ENCODE results near the gene MAP3K7. TPM values are rescaled to one million over a fixed set of nuclear protein-coding genes. Genes with fewer than 3 reads are reported as not detected.
A peak's percentile ranks its signal among the peaks of the same experiment; 100 is the strongest.

MAP3K7 gene
- total RNA-seq, 2 experiments from 2014 or later, result 23.2 to 23.6 TPM

DNA sequence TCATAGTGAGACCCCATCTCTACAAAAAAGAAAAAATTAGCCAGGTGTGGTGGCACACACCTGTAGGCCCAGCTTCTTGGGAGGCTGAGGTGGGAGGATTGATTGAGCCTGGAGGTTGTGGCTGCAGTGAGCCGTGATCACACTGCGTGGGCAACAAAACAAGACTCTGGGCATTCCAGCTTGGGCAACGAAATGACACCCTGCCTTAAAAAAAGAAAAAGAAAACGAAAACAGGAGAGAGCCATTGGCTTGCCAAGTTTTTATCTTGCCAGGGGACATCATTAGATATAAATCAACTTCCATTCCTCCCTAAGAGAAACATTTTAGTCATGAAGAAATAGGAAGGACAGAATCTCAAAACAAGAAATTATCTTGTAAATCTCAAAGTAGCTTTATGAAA lies 109.5 kb downstream of the MAP3K7 start:
- Mint-ChIP-seq H3K9me3 (peaks cover 6% of the 10 kb centered on the region), H3K4me3 (no peak overlapping the region), H3K27ac (peak overlapping the region; percentile 81), H3K36me3 (ENCODE audit: low read depth) (peaks cover 2% of the 10 kb centered on the region), H3K4me1 (ENCODE audit: low read depth) (peaks cover 72% of the 10 kb centered on the region), H3K27me3 (ENCODE audit: low read depth) (no peaks in the 10 kb centered on the region)
- intact Hi-C loops (cut with micrococcal nuclease), result loop anchor here (5.0 kb wide), 1 partner anchor 550 kb away; no protein-coding TSS in a partner anchor
- DNase-seq, result no peak
- CTCF ChIA-PET, result interaction anchor here (0.5 to 11.6 kb wide), 27 partner anchors 11 to 536 kb away, joined by 3 to 176 read pairs (median 4); partner anchors contain the start of gene BACH2

DNA sequence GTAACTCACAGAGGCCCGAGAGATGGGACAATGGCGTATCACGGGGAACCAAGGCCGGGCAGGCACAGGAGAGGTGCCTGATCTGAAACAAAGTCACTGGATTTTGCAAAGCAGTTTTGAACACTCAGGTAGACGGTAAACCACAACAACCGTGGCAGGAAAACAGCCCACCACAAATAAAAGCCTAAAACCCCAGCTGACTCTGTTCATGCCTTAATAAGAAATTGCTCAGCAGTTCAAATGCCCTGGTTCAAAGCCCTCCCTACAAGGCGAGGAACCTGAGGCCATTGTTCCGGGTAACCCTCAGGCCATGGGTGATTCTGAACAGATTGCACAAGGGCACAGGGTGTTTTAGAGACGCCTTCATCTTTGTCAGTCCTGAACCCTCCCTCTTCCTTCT lies 114.2 kb downstream of the MAP3K7 start:
- H3K4me1 Mint-ChIP-seq (ENCODE audit: low read depth), result peaks cover 86% of the 10 kb centered on the region

DNA sequence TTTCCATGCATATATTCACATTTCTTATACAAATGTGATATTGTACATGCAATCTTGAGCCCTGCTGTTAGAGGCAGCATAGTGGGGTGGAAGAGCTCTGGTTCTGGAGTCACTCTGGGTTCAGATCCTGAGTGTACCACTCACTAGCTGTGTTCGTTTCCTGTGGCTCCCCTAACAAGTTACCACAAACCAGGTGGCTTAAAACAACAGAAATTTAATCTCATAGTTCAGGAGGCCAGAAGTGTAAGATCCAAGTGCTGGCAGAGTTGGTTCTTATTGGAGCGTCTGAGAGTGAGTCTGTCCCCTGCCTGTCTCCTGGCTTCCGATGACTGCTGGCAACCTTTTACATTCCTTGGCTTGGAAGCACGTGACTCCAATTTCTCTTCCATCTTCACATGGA lies 115.6 kb downstream of the MAP3K7 start:
- CTCF ChIA-PET, result interaction anchor here (6.0 to 11.6 kb wide), 3 partner anchors 14 to 182 kb away, joined by 40 to 176 read pairs (median 89); no protein-coding TSS in a partner anchor
- Mint-ChIP-seq H3K4me1 (ENCODE audit: low read depth) (peaks cover 85% of the 10 kb centered on the region), H3K27ac (no peak overlapping the region), H3K4me3 (no peak overlapping the region), H3K9me3 (no peaks in the 10 kb centered on the region), H3K27me3 (ENCODE audit: low read depth) (no peaks in the 10 kb centered on the region), H3K36me3 (ENCODE audit: low read depth) (no peaks in the 10 kb centered on the region)
- intact Hi-C loops (cut with micrococcal nuclease), result no loop called here
- no peak for DNase-seq

More for the DNA sequence above, 114.2 kb downstream of the MAP3K7 start:
- peak overlapping the region; percentile 92 for H3K27ac Mint-ChIP-seq
- CTCF ChIA-PET, result interaction anchor here (0.7 to 11.6 kb wide), 7 partner anchors 12 to 543 kb away, joined by 3 to 176 read pairs (median 5); no protein-coding TSS in a partner anchor
- intact Hi-C loops (cut with micrococcal nuclease), result loop anchor here (1.0 kb wide), 9 partner anchors 14 to 393 kb away; no protein-coding TSS in a partner anchor
- H3K9me3 Mint-ChIP-seq, result no peaks in the 10 kb centered on the region
- peak overlapping the region; percentile 20 for H3K4me3 Mint-ChIP-seq
- no peaks in the 10 kb centered on the region for H3K27me3 Mint-ChIP-seq (ENCODE audit: low read depth)
- DNase-seq, result peak; percentile 61
- H3K36me3 Mint-ChIP-seq (ENCODE audit: low read depth), result no peaks in the 10 kb centered on the region

DNA sequence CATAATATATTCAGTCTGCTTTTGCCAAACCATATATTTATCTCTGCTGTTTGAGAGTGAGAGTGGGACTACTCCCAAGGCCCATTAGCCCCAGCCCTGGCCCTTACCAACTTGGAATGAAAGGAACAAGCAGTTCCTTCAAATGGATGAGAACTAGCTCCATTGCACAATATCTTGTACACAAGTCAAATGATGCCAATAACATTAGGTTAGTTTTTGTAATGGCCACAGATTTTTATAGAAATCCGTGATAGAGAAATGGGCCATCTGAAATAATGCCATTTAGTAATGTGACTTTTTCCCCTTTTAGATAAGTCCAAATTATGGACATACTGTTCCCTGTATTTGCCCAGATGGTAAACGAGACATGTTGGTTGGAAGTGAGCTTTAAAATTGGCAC lies 117.0 kb downstream of the MAP3K7 start:
- Mint-ChIP-seq H3K4me1 (ENCODE audit: low read depth) (peaks cover 83% of the 10 kb centered on the region), H3K36me3 (ENCODE audit: low read depth) (no peaks in the 10 kb centered on the region), H3K4me3 (no peak overlapping the region), H3K9me3 (no peaks in the 10 kb centered on the region), H3K27ac (no peak overlapping the region), H3K27me3 (ENCODE audit: low read depth) (no peaks in the 10 kb centered on the region)
- DNase-seq, result no peak
- intact Hi-C loops (cut with micrococcal nuclease), result loop anchor here (10.0 kb wide), 1 partner anchor 1385 kb away; the partner anchor contains the start of gene PNRC1
- CTCF ChIA-PET, result interaction anchor here (1.1 to 11.6 kb wide), 2 partner anchors 72 to 77 kb away, joined by 5 to 89 read pairs; no protein-coding TSS in a partner anchor

DNA sequence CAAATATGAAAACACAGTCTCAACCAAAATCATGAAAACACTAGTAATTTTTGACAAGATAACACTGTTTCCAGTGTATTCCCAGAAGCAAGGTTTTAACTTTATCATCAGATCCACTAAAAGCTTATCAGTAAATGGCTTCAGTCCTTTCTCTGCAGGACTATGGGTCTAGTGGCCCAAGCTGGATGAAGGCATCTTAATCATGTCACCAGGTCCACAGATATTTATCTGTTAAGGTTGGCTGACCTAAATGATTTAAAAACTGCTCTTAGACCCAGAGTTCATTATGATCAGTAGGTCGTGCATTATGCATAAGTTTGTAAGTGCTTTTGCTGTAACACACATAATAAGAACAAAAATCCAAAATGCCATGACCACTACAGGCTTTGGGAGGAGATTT lies 118.0 kb downstream of the MAP3K7 start:
- CTCF ChIA-PET, result no interaction called here
- no peaks in the 10 kb centered on the region for H3K9me3 Mint-ChIP-seq
- DNase-seq, result no peak
- intact Hi-C loops (cut with micrococcal nuclease), result loop anchor here (10.0 kb wide), 1 partner anchor 1384 kb away; the partner anchor contains the start of gene PNRC1
- H3K36me3 Mint-ChIP-seq (ENCODE audit: low read depth), result no peaks in the 10 kb centered on the region
- peaks cover 81% of the 10 kb centered on the region for H3K4me1 Mint-ChIP-seq (ENCODE audit: low read depth)
- H3K27me3 Mint-ChIP-seq (ENCODE audit: low read depth), result no peaks in the 10 kb centered on the region
- H3K4me3 Mint-ChIP-seq, result no peak overlapping the region
- H3K27ac Mint-ChIP-seq, result no peak overlapping the region

DNA sequence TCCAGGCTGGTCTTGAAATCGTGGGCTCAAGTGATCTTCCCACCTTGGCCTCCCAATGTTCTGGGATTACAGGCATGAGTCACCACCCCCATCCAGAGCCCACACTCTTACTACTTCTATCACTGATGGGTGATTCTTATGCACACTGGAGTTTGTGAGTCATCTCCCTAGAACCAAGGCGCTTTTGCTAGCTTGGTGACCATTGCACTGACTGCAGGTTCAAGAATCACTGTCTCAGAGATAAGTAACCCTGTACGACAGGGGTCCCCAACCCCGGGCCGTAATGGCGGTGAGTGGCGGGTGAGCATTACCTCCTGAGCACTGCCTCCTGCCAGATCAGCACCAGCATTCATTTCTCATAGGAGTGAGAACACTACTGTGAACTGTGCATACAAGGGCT lies 118.8 kb downstream of the MAP3K7 start:
- Mint-ChIP-seq H3K4me3 (no peak overlapping the region), H3K9me3 (no peaks in the 10 kb centered on the region), H3K27ac (peak overlapping the region; percentile 44), H3K36me3 (ENCODE audit: low read depth) (no peaks in the 10 kb centered on the region), H3K4me1 (ENCODE audit: low read depth) (peaks cover 81% of the 10 kb centered on the region), H3K27me3 (ENCODE audit: low read depth) (no peaks in the 10 kb centered on the region)
- intact Hi-C loops (cut with micrococcal nuclease), result loop anchor here (10.0 kb wide), 1 partner anchor 1383 kb away; the partner anchor contains the start of gene PNRC1
- CTCF ChIA-PET, result interaction anchor here (1.0 to 2.8 kb wide), 2 partner anchors 11 to 75 kb away, joined by 4 to 10 read pairs; no protein-coding TSS in a partner anchor
- DNase-seq, result peak; percentile 69

DNA sequence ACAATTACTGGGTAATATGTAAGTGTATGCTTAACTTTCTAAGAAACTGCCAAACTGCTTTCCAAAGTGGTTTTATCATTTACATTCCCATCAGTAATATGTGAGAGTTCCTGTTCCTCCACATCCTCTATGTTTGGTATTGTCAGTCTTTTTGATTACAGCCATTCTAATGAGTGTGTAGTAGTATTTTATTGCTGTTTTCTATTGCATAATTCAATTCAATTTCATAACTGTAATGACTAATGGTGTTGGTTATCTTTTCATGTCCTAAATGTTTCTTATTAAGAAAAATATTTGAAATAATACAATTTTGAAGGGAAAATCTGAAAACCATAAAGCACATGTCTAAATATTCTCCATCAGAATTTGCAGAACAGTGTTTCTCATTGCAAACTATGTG lies 119.3 kb downstream of the MAP3K7 start:
- intact Hi-C loops (cut with micrococcal nuclease), result loop anchor here (2.0 to 10.0 kb wide), 5 partner anchors 23 to 1383 kb away; partner anchors contain the start of gene PNRC1
- no peak for DNase-seq
- Mint-ChIP-seq H3K36me3 (ENCODE audit: low read depth) (no peaks in the 10 kb centered on the region), H3K9me3 (no peaks in the 10 kb centered on the region), H3K4me3 (no peak overlapping the region), H3K27me3 (ENCODE audit: low read depth) (no peaks in the 10 kb centered on the region), H3K27ac (peak overlapping the region; percentile 90), H3K4me1 (ENCODE audit: low read depth) (peaks cover 81% of the 10 kb centered on the region)
- CTCF ChIA-PET, result interaction anchor here (1.0 to 2.8 kb wide), 5 partner anchors 9 to 180 kb away, joined by 4 to 13 read pairs (median 10); no protein-coding TSS in a partner anchor

DNA sequence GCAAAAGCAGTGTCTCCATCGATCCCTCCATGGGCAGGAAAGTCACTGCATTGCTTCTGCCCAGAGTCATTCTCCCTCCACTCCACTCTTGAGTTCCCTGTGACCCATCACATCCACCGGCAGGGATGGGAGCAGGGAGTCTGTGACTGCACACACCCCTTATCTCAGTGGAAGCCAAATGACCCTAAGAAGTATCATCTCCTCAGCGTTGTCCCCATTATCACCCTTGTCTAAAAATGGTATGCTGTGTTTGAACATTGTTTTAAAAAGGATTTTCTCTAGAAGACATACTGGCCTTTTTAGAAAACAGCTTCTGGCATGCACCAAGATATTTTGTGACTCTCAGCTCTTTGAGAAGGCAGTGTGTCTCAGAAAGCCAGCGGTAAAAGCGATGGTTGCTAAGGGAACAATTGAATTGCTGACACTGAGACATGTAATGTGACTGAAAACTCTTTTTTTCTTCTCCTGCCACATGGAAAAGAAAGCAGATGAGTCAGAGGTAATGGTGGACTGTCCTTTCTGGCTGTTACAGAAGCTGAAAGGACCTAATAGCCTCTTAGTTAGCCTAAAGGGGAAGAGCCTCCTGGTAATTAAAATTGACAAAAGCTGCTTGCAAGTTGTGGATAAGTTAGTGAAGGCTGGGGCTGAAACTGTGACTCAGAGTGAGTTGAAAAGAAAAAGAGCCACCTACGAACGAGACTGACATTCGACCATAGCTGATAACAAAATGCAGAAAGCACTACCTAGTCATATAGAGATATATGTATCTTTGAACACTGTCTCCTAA lies 120.5 kb downstream of the MAP3K7 start:
- intact Hi-C loops (cut with micrococcal nuclease), result loop anchor here (1.0 to 10.0 kb wide), 11 partner anchors 8 to 1382 kb away; partner anchors contain the start of gene PNRC1
- no peaks in the 10 kb centered on the region for H3K27me3 Mint-ChIP-seq (ENCODE audit: low read depth)
- CTCF ChIA-PET, result interaction anchor here (0.9 to 2.8 kb wide), 9 partner anchors 9 to 178 kb away, joined by 3 to 13 read pairs (median 8); no protein-coding TSS in a partner anchor
- peak overlapping the region; percentile 90 for H3K27ac Mint-ChIP-seq
- H3K4me1 Mint-ChIP-seq (ENCODE audit: low read depth), result peaks cover 82% of the 10 kb centered on the region
- no peaks in the 10 kb centered on the region for H3K9me3 Mint-ChIP-seq
- DNase-seq, result peak; percentile 73
- no peak overlapping the region for H3K4me3 Mint-ChIP-seq
- no peaks in the 10 kb centered on the region for H3K36me3 Mint-ChIP-seq (ENCODE audit: low read depth)

DNA sequence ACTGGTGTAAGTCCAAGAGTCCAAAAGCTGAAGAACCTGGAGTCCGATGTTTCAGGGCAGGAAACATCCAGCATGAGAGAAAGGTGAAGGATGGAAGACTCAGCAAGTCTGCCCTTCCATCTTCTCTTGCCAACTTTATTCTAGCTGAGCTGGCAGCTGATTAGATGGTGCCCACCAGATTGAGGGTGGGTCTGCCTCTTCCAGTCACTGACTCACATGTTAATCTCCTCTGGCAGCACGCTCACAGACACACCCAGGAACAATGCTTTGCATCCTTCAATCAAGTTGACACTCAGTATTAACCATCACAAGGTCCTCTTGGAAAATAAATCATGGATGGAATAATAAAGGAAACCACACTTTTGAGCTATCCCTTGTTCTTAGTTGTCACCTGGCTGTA lies 121.2 kb downstream of the MAP3K7 start:
- Mint-ChIP-seq H3K36me3 (ENCODE audit: low read depth) (no peaks in the 10 kb centered on the region), H3K4me3 (no peak overlapping the region), H3K9me3 (no peaks in the 10 kb centered on the region), H3K27ac (peak overlapping the region; percentile 90), H3K27me3 (ENCODE audit: low read depth) (no peaks in the 10 kb centered on the region), H3K4me1 (ENCODE audit: low read depth) (peaks cover 80% of the 10 kb centered on the region)
- CTCF ChIA-PET, result interaction anchor here (0.9 to 2.8 kb wide), 6 partner anchors 8 to 72 kb away, joined by 3 to 13 read pairs (median 8); no protein-coding TSS in a partner anchor
- intact Hi-C loops (cut with micrococcal nuclease), result loop anchor here (1.0 to 10.0 kb wide), 11 partner anchors 7 to 1381 kb away; partner anchors contain the start of gene PNRC1
- no peak for DNase-seq

DNA sequence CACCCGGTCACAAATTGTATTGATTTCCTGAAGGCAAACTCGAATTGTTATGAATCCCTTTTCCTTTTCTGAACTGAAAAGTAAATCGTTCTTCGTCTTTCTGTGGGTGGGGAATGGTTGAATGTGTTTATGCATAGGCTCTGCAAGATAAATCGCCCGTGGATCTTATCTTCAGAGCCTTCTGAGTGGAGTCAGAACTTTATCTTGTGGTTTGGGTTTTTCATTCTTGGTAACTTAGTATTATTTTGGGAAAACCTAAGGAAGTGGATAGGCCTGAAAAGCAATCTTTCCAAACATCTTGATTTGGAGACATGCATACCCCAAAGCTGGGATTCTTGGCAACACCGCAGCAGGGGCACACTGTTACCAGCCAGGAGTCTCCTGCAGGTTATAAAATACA lies 122.4 kb downstream of the MAP3K7 start:
- no peak overlapping the region for H3K4me3 Mint-ChIP-seq
- H3K36me3 Mint-ChIP-seq (ENCODE audit: low read depth), result peaks cover 2% of the 10 kb centered on the region
- peaks cover 86% of the 10 kb centered on the region for H3K4me1 Mint-ChIP-seq (ENCODE audit: low read depth)
- CTCF ChIA-PET, result interaction anchor here (1.0 kb wide), 1 partner anchor 13 kb away, joined by 4 read pairs; no protein-coding TSS in a partner anchor
- H3K9me3 Mint-ChIP-seq, result no peaks in the 10 kb centered on the region
- H3K27ac Mint-ChIP-seq, result peak overlapping the region; percentile 99
- intact Hi-C loops (cut with micrococcal nuclease), result loop anchor here (10.0 kb wide), 1 partner anchor 1380 kb away; the partner anchor contains the start of gene PNRC1
- H3K27me3 Mint-ChIP-seq (ENCODE audit: low read depth), result no peaks in the 10 kb centered on the region
- DNase-seq, result no peak

DNA sequence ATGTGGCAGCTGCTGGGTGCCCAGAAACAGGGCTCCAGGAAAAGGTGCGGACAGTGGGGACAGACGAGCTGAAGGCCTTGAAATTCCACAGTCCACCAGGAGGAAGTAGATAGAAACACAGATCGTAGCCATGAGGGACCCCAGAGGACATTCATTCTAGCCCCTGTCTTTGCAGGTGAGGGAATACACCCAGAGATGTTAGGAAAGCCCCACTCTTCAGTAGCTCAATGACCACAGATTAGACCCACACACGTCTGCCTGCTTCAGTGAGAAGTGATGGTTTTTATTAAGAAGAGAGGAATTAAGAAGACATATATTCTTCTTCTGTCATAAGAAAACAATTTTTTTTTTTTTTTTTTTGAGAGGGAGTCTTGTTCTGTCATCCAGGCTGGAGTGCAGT lies 123.0 kb downstream of the MAP3K7 start:
- DNase-seq, result no peak
- no peaks in the 10 kb centered on the region for H3K27me3 Mint-ChIP-seq (ENCODE audit: low read depth)
- H3K4me1 Mint-ChIP-seq (ENCODE audit: low read depth), result peaks cover 92% of the 10 kb centered on the region
- no peaks in the 10 kb centered on the region for H3K9me3 Mint-ChIP-seq
- peak overlapping the region; percentile 32 for H3K4me3 Mint-ChIP-seq
- H3K36me3 Mint-ChIP-seq (ENCODE audit: low read depth), result peaks cover 2% of the 10 kb centered on the region
- intact Hi-C loops (cut with micrococcal nuclease), result loop anchor here (10.0 kb wide), 1 partner anchor 1379 kb away; the partner anchor contains the start of gene PNRC1
- H3K27ac Mint-ChIP-seq, result peak overlapping the region; percentile 99
- CTCF ChIA-PET, result interaction anchor here (0.6 to 1.2 kb wide), 6 partner anchors 11 to 492 kb away, joined by 3 to 8 read pairs (median 4); no protein-coding TSS in a partner anchor

All from activated naive CD4-positive, alpha-beta T cell treated with anti-CD3 and anti-CD28 coated beads for 36 hours (primary cell).